NCI-H2227 (cell line): Measurements from ENCODE around the gene PRKCE.

Source experiments
- DNase-seq: peaks from one replicate; lab custom pipeline; 2025; ENCODE audit not compliant: unreplicated experiment; lab: John Stamatoyannopoulos, UW

Gene PRKCE

GRCh38 chr2:46127176-46127575 is 475.7 kb downstream of the PRKCE start:
- DNase-seq, result no peak

GRCh38 chr2:46130511-46130910 is 479.0 kb downstream of the PRKCE start:
- DNase-seq, result no peak

DNA sequence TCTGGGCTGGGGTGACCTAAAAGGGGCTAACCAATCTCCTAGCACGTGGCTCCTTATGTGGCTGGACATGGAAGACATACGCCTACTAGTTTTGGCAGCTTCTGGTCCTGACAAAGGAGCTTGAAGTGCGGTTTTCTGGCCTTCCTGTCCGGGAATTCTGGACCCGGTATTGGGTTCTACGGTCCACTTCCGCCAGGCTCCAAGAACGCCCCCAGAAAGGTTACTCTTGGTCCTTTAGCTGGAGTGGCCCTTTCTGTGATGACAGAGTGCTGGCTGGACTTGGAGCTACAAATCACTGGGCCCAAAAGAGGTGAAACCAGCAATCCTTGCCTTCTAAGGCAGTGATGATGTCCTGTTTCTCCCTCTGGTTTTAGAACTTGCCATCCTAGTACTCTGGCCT is 481.5 kb downstream of the PRKCE start:
- no peak for DNase-seq

- DNase-seq, result no peak
Measured at GRCh38 chr2:46134531-46135227, 483.2 kb downstream of the PRKCE start.

DNA sequence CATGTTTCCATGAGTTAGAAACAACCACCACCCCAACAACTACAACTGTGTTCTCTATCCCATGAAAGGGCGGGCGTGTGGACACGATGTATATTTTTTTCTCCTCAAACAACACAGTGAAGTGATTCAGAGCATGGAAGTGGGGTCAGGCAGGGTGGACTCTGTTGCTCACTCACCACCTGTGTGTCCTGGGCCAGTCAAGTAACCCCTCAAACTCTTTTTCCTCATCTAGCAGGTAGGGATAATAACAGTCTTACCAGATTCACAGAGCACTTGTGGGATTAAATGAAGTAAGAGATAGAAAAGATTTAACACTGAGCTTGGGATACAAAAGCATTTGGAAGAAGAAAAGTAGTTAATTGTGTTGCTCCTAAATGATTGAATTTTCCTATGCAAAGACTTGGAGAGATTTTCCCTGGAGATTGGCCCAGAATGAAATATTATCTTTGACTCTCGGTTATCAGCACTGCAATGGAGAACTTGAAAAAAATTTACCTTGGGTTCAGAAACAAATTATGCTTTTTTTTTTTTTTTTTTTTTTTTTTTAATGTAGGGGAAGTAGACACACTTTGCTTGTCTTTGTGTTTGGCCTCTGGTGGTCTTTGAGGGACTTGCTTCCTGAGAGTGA is 483.9 kb downstream of the PRKCE start:
- DNase-seq, result no peak

DNA sequence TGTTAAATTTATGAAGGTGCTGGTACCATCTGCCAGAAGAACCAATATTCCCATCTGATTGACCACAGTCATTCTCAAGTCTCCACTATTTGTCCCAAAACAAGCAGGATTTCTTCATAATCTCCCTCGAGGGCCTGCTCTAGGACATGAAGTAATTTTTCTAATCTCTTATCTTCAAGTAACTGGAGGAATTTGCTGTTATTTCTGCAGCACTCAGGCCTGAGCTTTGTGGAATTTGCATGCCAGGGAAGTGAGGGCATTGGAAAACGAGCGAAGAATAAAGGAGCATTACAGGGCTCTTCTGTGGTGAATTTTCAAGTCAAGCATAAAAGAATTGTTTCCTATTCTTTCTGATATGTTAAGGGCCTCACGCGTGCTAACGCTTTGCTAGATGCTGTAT is 484.5 kb downstream of the PRKCE start:
- DNase-seq, result no peak

DNA sequence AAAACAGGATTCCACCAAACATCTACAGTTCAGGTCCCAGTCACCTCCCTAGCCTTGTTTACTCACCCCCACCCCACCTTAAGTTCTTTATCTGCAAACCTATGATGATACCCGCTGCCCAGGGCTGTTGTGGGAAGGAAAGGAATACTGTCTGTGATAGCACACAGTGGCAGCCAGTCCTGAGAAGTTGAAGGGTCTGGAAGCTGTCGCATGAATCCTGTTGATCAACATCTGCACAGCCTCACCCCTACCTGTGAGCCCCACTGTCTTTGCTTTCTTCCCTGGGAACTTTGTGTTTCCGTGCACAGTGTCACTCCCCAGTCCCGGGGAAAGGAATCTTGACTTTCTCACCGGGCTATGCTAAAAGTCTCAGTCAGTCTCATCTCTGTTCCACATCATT is 485.0 kb downstream of the PRKCE start:
- DNase-seq, result no peak

DNA sequence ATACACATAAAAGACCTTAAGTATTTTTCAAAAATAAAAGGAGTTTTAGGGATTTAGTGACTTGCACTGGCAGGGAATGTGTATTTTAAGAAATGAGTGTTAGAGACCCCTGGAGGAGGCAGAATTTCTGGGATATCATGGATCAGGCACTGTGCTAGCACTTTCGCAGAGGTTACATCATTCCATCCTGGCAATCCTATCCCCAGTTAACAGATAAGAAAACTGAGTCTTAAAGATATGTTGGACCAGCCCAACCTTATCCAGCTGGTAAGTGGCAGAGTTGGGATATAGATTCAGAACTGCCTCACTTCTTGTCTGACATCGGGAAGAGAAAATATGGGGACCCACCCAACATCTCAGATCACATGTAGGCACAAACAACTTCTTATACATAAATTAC is 485.5 kb downstream of the PRKCE start:
- DNase-seq, result no peak

DNA sequence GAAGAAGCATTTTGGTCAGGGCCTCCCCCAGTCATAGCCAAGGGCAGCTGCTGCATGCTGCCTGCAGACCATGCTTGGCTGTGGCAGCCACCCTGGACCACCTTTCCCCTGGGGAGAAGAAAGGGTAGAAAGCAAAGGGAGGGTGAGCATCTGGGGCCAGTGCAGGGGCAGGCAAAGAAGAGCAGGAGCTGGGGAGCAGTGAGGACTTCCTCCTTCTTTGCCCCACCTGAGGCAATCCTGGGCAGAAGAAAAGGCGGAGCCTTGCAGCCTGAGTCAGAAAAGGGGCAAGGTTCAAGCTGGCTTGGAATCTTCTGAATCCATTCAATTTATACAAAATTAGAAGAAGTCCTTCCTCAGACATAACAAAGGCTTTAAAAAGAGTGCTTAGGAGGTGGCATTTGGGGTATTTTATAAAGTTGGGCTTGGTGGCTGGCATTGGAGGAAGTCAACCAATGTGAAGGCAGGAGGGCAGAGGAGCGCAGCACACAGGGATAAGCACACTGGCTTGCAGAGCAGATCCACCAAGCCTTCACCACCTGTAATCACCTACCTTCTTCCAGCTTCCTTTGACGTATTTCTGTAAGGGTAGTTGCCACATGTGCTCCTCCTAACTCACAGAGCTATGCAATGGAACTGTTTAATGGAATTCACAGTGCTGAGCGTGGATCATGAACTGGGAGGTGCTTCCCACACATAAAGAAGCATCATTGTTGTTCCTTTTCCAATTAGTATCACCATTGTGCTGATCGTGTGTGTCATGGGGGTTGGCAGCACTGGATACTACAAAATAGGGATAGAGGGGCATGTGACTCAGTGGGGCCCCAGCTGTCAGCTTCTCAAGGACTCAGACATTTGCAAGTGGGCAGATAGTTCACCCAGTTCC is 491.3 kb downstream of the PRKCE start:
- DNase-seq, result no peak

- DNase-seq, result no peak
Measured at GRCh38 chr2:46143429-46144132, 492.1 kb downstream of the PRKCE start.

DNA sequence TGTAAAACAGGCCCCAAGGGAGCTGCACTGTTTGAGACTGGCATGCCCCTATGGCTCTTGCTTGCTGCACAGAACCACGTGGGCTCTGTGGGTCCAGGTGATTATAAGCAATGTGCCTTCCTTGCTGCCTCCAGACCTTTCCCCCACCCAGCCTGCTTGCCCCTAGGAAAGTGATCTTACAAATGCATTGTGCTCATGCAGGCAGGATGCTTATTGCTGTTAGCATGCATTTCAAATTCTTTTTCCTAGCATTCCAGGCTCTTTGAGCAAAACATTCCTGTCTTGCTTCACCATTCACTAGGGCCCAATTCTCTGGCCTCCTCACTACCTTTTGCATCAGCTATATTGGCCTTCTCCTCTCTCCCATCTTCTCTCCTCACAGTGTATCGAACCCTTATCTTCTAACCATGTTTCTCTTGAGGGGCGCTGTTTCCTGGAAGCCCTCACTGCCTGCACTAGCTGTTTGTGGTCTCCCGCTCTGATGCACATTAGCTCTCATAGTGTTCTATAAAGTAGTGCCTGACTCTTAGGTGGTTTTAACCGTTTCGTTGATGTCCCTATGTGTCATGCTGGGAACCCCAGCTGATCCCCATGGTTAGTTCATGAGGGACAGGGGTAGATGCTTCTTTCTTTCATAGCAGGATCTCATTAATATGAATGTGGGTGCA is 492.8 kb downstream of the PRKCE start:
- DNase-seq, result no peak

GRCh38 chr2:46145017-46145416 is 493.5 kb downstream of the PRKCE start:
- DNase-seq, result no peak

GRCh38 chr2:46145840-46146239 is 494.4 kb downstream of the PRKCE start:
- no peak for DNase-seq

DNA sequence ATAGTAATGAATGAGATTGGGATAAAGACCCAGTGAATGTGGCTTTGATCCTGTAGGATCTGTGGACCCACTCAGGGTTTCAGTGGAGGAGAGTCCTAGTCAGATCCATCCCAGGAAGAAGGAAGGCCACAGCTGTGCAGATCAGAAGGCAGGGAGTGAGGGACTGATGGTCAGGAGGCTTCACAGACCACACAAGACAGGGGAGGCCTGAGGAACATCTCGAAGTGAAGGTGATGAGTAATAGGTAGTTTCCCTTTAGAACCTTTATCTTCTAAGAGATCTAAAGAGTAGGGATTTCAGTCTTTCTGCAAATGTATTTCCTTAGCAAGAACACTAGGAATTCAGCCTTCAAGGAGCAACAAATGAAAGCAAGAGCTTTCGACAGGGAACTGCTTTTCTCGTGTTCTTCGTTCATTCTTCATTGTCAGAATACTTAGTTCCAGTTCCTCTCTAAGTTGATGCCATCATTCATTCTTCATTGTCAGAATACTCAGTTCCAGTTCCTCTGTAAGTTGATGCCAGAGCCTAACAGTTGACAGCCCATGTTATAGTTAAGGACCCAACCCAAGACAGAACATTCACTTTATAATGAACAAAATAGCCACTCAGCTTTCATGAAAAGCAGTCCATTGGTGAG is 495.5 kb downstream of the PRKCE start:
- no peak for DNase-seq

- no peak for DNase-seq
Measured at GRCh38 chr2:46147626-46148368, 496.3 kb downstream of the PRKCE start.

- no peak for DNase-seq
Measured at GRCh38 chr2:46148369-46148736, 496.9 kb downstream of the PRKCE start.

GRCh38 chr2:46150445-46150955 is 499.0 kb downstream of the PRKCE start:
- no peak for DNase-seq

DNA sequence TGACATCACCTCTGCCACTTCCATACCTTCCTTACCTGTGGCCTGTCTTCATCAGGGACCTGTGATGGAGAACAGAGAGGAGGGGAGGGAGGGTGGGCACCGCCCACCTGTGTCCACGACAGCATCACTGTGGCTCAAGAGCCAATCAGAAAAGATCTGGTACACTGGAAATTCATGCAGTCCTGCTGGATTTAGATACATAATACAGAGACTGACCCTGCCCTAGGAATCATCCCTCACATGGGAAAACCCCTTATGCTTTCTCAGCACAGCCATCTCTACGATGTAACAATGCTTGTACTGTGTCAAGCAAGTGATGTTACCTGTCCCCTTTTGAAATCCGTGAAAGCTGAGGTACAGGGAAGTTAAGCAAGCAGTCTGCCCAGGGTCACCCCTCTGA is 500.1 kb downstream of the PRKCE start:
- no peak for DNase-seq

DNA sequence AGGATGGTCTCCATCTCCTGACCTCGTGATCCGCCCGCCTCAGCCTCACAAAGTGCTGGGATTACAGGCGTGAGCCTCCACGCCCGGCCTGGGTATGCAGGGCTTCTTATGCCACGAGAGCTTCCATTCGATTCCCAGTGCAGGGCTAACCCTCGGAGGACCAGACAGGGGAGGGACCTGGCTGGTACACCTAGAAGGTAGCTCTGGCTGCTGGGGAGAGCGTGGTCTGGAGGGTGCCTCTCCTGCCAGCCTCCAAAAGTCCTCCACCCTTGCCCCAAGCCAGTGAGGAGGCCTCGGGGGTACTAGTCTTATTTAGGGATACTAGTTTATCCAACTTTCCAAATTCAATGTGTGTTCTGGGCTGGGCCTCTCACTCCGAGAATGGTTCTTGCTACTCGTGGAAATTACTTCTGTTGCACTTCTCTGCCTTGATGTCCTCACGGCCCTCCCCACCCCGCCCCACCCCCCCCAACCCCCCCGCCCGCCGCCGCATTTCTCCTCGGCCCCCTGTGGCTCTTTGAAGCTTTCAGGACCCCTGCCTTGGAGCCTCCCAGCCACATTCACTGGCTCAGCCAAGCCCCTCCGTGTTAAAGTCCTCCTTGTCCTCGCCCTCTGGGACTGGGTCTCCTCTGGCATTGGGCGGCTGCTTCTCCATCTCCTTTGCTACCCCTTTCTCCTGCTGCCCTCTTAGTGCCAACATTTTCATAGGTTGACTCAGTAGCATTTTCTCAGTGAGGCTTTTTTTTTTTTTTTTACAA is 502.7 kb downstream of the PRKCE start:
- DNase-seq, result no peak
